Glutamatergic neuron (in vitro differentiated cells): ENCODE results near the gene FAF1. TPM values are rescaled to one million over a fixed set of nuclear protein-coding genes. Genes with fewer than 3 reads are reported as not detected.

ENCODE experiments used
- DNase-seq: peaks from one replicate; pipeline ENCODE4 v3.0.0; 2022
- H3K27ac Mint-ChIP-seq: one replicate; pipeline ENCODE4 v1.8.0; 2020; ENCODE audit warnings: mild to moderate bottlenecking, mixed read lengths, inconsistent platforms; ENCODE audit not compliant: unreplicated experiment
- H3K27me3 Mint-ChIP-seq: one replicate; pipeline ENCODE4 v1.8.0; 2020; ENCODE audit warnings: mild to moderate bottlenecking, moderate library complexity, mixed read lengths, inconsistent platforms; ENCODE audit not compliant: unreplicated experiment
- H3K36me3 Mint-ChIP-seq: one replicate; pipeline ENCODE4 v1.8.0; 2020; ENCODE audit warnings: mild to moderate bottlenecking, mixed read lengths, inconsistent platforms; ENCODE audit not compliant: unreplicated experiment
- H3K4me1 Mint-ChIP-seq: one replicate; pipeline ENCODE4 v1.8.0; 2020; ENCODE audit warnings: mild to moderate bottlenecking, low read depth, mixed read lengths, inconsistent platforms; ENCODE audit not compliant: unreplicated experiment
- H3K4me3 Mint-ChIP-seq: one replicate; pipeline ENCODE4 v1.8.0; 2020; ENCODE audit warnings: mild to moderate bottlenecking, mixed read lengths, inconsistent platforms; ENCODE audit not compliant: unreplicated experiment
- H3K9me3 Mint-ChIP-seq: one replicate; pipeline ENCODE4 v1.8.0; 2020; ENCODE audit warnings: mild to moderate bottlenecking, moderate library complexity, mixed read lengths, inconsistent platforms; ENCODE audit not compliant: unreplicated experiment
- CTCF ChIP-seq: fragments of 200-600 bp; sonication (generic); IDR thresholded peaks from one replicate; pipeline ENCODE4 v1.5.0; 2021; ENCODE audit not compliant: partially characterized antibody, unreplicated experiment
- total RNA-seq: library from RNA; stranded (reverse); fragmentation: NEBNext Ultra II Directional; extraction: Animal tissue kit (Norgen Biotek cat#: 25700); gene quantifications from one replicate; pipeline ENCODE4 v1.2.1, GENCODE V29; 2021; ENCODE audit not compliant: unreplicated experiment

FAF1 gene
- total RNA-seq, 1 donor from 2014 or later: 57.3 TPM

DNA sequence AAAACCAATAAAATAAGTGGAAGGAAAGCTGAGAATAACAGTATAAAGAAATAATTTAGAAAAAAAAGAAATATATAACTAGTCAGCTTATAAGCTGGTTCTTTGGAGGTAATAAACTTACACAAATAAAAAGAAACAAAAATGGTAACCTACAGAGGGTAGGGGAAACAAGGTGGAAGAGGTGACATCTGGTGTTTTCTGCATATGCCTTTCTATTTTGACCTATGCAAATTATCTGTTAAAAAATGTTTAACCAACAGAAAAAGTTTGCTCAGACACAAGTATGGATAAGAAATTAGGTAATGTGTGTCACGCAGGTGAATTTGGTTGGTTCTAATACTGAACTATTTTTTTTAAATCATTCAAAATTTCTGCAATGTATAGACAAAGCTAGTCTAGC is 483.3 kb downstream of the FAF1 start:
- H3K27ac Mint-ChIP-seq: no peak overlapping the region
- no peaks in the 10 kb centered on the region for H3K36me3 Mint-ChIP-seq
- H3K4me3 Mint-ChIP-seq: no peak overlapping the region
- peaks cover 2% of the 10 kb centered on the region for H3K27me3 Mint-ChIP-seq
- DNase-seq: no peak
- H3K4me1 Mint-ChIP-seq: peaks cover 4% of the 10 kb centered on the region
- no peak for TF ChIP-seq CTCF
- H3K9me3 Mint-ChIP-seq: no peaks in the 10 kb centered on the region

GRCh38 chr1:50474859-50475809 is 484.9 kb downstream of the FAF1 start:
- no peak for TF ChIP-seq CTCF
- peaks cover 4% of the 10 kb centered on the region for H3K4me1 Mint-ChIP-seq
- H3K27ac Mint-ChIP-seq: no peak overlapping the region
- H3K36me3 Mint-ChIP-seq: no peaks in the 10 kb centered on the region
- H3K4me3 Mint-ChIP-seq: no peak overlapping the region
- DNase-seq: peak; percentile 27
- no peaks in the 10 kb centered on the region for H3K9me3 Mint-ChIP-seq
- H3K27me3 Mint-ChIP-seq: no peaks in the 10 kb centered on the region

DNA sequence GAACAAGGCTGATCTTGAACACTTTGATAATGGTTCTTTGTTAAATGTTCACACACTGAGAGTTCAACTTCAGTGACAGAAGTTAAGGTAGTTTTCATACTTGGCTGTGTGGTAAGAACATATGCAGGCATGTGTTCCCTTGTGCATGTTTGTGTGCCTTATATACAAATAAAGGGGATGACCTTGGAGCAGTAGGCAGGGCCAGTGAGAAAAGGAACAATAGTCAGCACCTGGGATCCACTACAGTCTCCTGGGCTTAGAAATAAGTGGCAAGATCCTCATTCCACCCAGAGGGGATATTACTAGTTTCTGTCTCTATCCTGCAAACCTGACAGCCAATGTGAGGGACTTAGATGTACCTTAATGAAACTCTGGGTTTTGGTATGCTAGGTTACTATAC is 486.6 kb downstream of the FAF1 start:
- no peak overlapping the region for H3K27ac Mint-ChIP-seq
- no peaks in the 10 kb centered on the region for H3K27me3 Mint-ChIP-seq
- H3K36me3 Mint-ChIP-seq: no peaks in the 10 kb centered on the region
- no peak for DNase-seq
- TF ChIP-seq CTCF: no peak
- peaks cover 2% of the 10 kb centered on the region for H3K4me1 Mint-ChIP-seq
- H3K4me3 Mint-ChIP-seq: no peak overlapping the region
- H3K9me3 Mint-ChIP-seq: no peaks in the 10 kb centered on the region

DNA sequence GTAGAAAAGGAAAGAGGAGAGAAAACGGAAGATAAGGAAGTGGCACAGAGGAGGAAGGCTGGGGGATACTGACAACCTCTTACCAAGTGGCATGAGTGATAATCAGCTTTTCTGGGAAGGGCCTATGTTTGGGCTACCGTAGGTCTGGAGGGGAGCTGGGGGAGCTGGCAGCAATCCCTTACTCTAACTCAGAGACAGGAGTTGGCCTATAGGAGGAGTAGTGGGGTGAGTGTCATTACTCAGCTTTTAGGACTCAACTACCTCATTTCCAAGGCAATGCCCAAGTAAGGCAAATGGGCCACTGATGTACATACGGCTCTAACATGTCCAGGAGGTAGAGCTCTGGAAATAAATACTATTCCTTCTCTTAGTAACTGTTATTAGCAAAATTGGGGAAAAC is 488.1 kb downstream of the FAF1 start:
- Mint-ChIP-seq H3K4me1 (peaks cover 2% of the 10 kb centered on the region), H3K27me3 (no peaks in the 10 kb centered on the region), H3K4me3 (no peak overlapping the region), H3K36me3 (no peaks in the 10 kb centered on the region), H3K9me3 (no peaks in the 10 kb centered on the region), H3K27ac (no peak overlapping the region)
- TF ChIP-seq CTCF: no peak
- DNase-seq: no peak

- peaks cover 2% of the 10 kb centered on the region for H3K27me3 Mint-ChIP-seq
- H3K4me1 Mint-ChIP-seq: no peaks in the 10 kb centered on the region
- no peaks in the 10 kb centered on the region for H3K36me3 Mint-ChIP-seq
- DNase-seq: no peak
- TF ChIP-seq CTCF: no peak
- no peak overlapping the region for H3K27ac Mint-ChIP-seq
- no peak overlapping the region for H3K4me3 Mint-ChIP-seq
- H3K9me3 Mint-ChIP-seq: no peaks in the 10 kb centered on the region
Measured at GRCh38 chr1:50462964-50463363, 497.1 kb downstream of the FAF1 start.
